Kidney capillary endothelial cell (primary cell): ENCODE measurements around the gene ALKBH4.
"Not testable (repeated sequence)": the region's sequence is repeated elsewhere in the genome, so short reads cannot be mapped to it uniquely, and the experiment has no call there.

Source experiments
- DNase-seq: peaks from one replicate; pipeline ENCODE4 v3.0.0-alpha.2; 2018; ENCODE audit warnings: low spot score

The ALKBH4 gene

DNA sequence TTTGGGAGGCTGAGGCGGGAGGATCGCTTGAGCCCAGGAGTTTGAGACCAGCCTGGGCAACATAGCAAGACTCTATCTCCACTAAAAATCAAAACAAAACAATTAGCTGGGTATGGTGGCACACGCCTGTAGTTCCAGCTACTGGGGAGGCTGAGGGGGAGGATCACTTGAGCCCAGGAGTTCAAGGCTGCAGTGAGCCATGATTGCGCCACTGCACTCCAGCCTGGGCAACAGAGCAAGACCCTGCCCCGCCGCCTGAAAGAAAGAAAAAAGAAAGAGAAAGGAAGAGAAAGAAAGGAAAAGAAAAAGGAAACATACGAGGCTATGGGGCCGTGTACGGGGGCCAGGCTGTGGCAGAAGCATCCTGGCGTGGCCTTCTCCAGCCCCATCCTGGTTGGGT, 9.7 kb downstream of the ALKBH4 start:
- not testable (repeated sequence) for DNase-seq

DNA sequence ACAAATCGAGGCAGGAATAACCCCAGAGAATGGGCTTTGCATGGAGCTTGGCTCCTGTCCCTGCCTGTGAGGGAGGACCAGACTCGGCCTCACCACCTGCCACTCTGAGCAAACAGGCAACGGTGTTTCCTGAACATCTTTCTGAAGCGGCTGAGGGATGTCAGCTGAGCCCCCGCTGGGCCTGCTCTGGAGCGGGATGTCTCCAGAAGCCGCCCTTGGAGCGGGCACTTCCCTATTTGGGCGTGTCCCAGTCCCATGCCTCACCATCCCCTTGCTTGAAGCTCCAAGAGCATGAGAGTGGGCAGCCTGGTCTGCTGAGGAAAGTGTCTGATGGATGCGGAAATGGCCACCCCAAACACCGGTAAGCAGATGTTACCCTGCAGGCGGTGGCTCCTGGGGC, 10.2 kb downstream of the ALKBH4 start:
- DNase-seq: no peak

DNA sequence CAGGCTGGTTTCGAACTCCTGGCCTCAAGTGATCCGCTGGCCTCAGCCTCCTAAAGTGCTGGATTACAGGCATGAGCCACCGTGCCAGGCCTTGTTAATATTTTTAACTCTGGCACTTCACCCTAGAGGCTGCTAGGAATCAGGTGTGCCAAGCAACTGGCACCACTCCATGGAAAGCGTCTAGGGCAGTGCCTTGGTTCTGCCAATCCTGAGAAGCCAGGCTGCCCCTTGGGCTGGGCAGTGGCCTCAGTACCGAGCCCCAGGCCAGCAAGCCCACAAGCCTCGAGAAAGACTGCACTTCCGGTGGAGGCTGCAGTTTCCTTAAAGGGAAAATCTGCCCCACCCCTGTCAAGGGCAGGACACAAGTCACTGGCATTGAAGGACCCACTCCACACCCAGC, 11.3 kb downstream of the ALKBH4 start:
- no peak for DNase-seq

DNA sequence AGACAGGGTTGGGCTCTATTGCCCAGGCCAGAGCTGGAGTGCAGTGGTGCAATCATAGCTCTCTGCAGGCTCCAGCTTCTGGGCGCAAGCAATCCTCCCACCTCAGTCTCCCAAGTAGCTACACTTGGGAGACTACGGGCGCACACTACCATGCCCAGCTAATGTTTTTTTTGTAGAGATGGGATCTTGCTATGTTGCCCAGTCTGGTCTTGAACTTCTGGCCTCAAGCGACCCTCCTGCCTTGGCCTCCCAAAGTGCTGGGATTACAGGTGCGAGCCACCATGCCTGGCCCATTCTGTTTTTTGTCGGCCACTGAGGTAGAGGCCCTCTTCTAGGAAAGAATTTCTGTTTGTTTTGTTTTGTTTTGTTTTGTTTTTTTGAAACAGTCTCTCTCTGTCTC, 12.2 kb downstream of the ALKBH4 start:
- DNase-seq: no peak

DNA sequence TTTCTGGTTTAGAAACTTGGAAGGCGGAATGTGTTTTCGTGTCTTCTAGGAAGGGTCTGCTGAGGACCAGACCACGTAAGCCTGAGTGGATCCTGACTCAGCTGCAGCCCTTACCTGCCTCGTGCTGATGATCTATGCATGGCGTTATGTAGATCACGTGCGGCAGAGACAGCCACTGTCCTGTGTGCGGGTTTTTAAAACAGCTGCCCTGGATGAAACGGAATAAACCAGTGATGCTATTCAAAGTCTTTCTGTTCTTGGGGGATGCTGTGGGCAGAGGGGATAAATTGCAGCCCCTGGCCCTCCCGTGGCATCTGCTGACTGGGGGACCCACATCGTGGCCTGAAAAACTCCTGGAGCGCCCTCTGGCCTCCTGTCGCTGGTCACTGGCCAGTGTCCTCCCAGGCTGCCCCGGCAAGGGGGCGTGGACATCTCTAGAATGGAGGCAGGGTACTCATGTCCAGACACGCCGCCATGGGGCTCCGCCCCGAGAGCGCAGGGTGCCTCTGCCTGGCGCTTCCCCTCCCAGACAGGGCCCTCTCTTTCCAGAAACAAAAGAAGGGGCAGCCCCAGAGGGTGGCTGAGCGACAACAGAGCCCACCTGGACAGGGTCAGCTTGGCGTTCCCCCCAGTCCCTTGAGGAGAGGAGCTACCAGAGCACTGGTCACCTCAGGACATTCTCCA, 13.2 kb downstream of the ALKBH4 start:
- DNase-seq: no peak

DNA sequence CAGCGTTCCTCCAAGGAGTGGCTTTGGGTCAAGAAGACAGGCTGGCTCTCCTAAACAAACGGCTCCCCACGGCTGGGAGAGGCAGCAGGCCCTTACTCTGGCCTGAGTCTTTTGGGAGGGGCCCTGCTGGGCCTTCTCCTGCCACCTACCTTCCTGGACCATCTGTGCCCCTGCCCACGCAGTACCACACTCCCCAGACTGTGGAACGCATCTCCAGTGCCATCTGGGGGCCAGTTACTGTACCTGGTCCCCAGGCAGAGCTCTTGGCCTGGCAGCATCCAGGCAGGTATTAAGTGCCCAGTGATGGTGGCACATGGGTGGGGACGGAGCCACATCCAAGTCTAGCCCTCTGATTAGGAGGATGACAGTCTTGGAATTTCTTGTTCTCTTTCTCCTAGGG, 14.4 kb downstream of the ALKBH4 start:
- no peak for DNase-seq

DNA sequence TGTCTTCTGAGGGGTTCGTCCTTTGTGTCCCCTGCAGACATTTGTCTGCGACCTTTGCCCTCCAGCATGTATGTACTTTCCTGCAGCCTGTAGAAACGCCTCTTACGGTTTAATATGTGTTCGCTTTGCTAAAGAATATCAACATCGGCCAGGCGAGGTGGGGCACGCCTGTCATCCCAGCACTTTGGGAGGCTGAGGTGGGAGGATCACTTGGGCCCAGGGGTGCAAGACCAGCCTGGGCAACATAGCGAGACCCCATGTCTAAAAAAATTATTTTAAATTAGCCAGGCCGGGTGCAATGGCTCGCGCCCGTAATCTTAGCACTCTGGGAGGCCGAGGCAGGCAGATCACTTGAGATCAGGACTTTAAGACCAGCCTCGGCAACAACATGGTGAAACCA, 15.5 kb downstream of the ALKBH4 start:
- DNase-seq: no peak

DNA sequence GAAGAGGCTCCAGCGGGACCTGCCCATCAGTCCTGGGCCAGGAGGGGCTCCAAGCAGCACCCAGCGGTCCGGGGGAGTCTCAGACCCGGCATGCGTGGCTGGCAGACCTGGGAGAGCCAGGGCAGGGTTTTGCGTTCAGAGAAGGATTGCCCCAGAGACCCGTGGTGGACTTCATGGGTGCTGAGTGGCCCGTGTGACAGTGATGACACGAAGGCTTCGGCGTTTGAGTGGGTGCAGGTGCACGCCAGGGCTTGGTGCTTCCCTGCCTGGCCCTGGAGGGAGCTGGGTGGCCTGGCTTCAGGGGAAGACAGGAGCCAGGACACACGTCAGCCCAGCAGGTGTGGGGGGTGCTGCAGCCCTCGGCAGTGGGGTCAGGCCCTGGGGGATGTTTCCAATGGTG, 17.4 kb downstream of the ALKBH4 start:
- no peak for DNase-seq

DNA sequence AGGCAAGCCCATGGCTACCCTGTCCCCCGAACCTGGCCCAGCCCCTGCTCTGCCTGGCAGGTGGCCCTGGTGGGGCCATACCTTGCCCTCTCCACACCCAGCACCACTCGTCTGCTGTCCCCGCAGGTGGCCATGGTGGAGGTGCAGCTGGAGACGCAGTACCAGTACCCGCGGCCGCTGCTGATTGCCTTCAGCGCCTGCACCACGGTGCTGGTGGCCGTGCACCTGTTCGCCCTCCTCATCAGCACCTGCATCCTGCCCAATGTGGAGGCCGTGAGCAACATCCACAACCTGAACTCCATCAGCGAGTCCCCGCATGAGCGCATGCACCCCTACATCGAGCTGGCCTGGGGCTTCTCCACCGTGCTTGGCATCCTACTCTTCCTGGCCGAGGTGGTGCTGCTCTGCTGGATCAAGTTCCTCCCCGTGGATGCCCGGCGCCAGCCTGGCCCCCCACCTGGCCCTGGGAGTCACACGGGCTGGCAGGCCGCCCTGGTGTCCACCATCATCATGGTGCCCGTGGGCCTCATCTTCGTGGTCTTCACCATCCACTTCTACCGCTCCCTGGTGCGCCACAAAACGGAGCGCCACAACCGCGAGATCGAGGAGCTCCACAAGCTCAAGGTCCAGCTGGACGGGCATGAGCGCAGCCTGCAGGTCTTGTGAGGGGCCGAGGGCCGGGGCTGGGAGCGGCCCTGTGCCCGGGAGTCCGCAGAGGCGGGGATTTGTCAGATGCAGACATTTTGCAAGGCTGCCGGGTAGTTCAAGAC, 18.1 kb downstream of the ALKBH4 start:
- DNase-seq: no peak

DNA sequence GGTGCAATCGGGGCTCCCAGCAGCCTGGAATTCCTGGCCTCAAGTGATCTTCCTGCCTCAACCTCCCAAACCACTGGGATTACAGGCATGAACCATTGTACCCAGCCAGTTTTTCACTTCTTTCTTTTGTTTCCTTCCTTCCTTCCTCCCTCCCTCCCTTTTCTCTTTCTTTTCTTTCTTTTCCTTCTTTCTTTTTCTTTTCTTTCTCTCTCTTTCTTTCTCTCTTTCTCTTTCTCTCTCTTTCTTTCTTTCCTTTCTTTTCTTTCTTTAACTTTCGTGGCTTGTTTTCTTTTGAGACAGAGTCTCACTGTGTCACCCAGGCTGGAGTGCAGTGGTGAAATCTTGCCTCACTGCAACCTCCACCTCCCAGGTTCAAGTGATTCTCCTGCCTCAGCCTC, 19.0 kb downstream of the ALKBH4 start:
- DNase-seq: no peak

DNA sequence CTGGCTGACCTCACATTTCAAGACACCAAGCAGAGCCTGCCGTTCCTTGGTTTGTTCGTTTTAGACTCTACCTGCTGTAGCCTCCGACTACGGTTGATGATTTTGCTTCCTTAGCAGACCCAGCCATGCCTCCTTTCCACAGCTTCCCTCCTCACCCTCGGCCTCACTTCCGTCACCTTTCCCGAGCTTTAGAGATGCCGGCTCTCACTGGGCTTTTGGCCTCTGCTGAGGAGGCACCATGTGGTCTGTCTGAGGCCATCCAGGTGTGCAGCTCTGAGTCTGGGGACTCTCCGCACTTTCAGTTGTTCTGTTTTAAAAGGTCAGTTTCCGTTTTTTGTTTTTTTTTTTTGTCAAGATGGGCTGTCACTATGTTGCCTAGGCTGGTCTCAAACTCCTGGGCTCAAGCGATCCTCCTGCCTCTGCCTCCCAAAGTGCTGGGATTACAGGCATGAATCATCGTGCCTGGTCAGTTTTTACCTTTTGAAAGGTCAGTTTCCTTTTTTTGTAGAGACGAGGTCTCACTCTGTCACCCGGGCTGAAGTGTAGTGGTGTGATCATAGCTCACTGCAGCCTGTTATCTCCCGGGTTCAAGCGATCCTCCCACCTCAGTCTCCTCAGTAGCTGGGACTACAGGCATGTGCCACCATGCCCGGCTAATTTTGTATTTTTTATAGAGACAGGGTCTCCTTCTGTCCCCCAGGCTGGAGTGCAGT, 19.5 kb downstream of the ALKBH4 start:
- no peak for DNase-seq

DNA sequence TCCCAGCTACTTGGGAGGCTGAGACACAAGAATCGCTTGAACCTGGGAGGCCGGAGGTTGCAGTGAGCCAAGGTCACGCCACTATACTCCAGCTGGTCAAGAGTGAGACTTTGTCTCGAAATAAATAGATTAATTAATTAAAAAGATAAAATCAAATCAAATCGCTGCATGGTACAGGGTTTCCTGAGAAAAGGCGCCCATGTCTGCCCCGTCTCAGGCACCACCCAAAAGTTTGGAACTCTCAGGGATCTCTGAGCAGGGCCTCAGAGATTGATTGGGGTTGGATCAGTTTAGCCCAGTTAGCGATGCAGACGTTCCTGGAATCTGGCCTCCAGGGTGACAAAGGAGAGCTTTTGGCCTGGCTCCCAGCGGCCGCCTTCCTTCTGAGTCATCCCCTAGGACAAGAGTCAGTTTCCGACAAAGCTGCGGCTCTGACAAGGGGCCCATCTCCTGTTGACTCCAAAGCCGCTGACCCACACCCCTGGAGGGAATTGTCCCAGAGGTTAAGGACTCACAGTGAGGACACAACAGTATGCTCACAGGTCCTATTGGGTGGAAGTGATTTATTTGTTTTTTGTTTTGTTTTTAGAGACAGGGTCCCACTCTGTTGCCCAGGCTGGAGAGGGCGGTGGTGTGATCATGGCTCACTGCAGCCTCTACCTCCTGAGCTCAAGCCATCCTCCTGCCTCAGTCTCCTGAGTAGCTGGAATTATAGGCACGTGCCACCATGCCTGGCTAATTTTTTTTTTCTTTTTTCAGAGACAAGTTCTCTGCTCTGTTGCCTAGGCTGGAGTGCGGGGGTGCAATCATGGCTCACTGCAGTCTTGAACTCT, 24.5 kb downstream of the ALKBH4 start:
- DNase-seq: peak; percentile 97

DNA sequence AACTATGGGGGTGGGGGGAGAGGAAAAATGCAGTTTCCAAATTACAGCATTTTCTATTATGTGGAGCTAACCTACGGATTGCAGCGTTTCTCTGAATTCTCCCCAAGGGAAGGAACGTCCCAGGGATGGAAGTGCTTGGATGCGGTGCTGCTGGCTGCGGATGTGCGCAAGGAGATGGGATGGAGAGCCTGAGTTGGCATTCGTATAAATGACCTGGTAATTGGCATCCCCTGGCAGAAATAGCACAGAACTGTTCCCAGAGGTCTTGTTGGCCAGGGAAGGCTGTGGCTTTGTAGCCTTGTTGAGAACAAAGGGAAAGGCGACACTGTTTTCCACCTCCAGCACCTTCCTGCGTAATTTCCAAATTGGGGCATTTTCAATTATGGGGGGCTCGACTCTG, 28.5 kb downstream of the ALKBH4 start:
- no peak for DNase-seq

DNA sequence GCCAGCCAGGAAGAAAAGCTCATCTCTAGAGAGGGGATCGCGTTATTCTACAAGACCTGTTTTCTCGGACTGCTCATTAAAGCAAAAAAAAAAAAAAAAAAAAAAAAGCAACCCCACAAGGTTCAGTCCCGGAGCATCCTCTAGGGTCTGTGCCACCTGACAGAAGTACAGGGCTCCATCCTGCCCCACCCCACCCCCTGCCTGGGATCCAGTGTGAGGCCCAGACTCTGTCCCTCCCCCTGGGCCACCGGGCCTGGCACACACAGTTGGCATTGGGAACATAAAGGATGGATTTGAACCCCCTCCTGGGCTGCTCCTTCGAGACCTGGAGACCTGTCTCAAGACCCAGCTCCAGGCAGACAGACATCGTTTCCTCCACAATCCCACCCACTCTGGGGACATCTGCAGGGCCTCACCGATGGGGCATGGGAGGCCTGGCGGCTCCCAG, 30.6 kb downstream of the ALKBH4 start:
- DNase-seq: no peak

DNA sequence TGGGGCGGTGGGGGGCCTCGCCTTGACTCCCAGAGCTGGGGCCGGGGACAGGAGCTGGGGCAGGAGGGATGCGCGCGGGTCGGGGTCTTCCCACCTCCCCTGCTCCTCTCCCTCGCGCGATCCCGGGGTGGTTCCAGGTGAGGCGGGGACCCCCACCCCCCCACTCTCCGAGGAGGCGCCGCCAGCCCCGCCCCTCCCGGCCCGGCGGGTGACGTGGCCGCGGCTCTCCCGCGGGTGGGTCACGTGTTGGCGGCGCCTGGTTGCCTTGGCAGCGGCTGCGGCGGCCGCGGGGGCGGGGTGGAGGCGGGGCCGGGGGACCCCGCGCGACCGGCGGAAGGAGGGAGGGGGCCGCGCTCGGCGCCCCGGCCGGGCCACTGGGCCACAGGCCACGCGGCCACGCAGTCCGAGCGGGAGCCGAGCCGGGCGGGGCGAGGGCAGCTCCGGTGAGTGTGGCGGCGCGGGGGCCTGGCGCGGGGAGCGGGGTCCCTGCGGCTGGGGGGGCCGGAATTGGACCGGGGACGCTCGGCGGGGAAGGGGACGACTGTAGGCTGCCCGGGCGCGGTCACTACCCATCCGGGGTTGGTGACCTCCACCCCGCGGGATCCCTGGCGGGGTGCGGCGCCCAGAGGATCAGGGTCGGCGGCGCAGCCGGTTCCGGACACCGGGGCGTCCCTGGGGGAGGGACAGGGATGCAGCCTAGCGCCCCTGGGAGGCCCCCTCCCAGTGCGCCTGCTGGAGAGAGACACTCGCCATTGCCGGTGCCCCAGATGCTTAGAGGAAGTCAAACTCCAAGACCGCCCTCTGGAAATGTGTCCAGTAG, 31.2 kb downstream of the ALKBH4 start, which contains the start of gene ORAI2:
TSS of gene ORAI2 (plus strand) at position 357 of the 820 bp plus-strand sequence. CDS start 5,382 bp downstream, outside the sequence.
- peak; percentile 67 for DNase-seq

DNA sequence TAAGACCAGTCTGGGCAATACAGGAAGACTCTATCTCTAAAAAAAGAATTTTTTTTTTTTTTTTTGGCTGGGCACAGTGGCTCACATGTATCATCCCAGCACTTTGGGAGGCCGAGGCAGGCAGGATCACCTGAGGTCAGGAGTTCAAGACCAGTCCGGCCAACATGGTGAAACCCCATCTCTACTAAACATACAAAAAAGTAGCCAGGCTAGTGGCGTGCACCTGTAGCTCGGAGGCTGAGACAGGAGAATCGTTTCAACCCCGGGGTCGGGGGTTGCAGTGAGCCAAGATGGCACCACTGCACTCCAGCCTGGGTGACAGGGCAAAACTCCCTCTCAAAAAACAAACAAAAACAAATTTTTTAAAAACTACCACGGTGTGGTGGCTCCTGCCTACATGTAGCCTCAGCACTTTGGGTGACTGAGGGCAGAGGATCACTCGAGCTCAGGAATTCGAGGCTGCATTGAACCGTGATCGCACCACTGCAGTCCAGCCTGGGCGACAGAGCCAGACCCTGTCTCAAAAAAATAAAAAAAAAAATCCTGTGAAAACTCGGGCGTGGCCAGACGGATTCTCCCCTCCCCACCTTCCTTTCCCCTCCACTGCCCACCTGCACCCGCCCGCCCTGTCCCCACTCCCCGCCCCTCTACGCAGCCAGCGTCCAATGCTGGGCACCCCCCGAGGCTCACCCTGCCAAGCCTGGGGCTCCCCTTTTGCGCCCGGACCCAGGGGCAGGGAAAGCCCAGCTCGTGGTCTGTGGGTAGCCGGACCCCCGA, 32.0 kb downstream of the ALKBH4 start:
- DNase-seq: no peak

DNA sequence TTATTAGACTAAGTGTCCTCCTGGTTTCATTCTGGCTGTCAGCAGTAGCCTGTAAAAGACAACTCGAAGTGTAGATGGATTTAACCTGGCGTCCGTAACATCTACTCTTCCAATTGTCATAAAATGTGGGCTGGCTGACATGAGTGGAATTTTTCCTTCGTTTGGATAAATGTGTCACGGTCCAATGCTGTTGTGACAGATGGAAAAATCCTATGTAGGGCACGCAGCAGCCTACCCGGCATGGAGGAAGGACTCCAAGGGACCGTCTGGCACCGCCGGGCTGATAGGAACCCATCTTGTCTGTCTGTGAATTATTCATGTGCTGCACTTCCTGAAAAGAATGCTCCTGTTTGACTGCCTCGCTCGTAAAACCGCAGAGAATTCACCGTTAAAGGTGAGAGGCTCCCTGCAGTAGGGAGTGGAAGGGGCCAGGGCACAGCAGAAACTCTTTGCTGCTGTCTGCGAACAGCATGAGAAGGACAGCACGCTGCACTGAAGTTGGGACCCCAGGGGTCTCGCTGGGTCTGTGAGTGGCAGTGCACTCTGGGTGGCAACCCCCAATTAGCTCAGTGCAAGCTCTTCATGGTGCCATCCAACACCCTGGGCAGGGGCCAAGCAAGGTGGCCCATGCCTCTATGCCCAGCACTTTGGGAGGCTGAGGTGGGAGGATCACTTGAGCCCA, 32.9 kb downstream of the ALKBH4 start:
- no peak for DNase-seq

DNA sequence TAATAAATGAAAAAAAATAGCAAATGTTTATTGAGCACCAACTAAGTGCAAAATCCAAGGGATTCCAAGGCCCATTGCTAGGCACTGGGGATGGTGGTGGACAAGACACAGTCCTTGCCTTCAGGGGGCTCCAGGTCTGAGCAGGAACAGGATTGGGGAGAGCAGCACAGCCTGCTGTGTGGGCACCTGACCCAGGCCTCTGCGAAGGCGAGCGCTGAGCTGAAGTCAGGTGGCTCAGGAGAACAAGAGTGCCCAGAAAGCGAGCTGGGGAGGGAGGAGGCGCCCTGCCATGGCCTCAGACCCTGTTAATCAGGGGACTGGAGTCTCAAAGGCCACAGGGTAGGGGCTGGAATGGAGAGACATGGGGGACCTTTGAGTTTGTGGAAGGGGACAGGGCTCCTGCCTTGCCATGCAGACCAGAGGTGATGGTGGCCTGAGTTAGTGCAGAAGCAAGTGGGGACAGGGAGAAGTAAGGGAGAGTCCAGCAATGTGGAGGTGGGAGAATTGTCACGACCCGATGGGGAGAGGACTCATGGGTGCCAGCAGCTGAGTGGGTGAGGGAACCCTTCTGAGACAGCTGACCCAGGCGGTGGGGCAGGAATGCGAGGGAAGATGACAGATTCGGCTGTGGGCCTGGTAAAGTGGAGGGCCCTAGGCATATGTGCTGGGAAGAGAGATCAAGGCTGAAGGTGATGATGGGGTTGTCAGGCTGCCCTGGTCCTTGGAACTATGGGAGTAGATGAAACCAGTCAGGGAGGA, 35.3 kb downstream of the ALKBH4 start:
- DNase-seq: no peak

DNA sequence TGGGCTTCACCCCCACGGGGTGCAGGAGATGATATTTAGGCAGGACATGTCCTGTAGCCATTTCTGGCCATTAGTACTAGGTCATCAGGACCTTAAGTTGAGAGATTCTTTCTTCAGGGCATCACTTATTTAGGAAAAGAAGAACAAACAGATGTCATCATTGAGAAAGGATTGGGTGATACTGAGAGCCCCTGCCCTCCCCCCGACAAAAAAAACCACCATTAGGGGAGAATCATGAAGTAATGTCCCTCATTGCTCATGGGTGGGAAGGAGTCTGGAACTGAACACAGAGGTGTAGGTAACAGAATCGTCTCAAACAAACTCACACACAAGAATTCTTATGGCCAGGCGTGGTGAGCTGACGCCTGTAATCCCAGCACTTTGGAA, 37.7 kb downstream of the ALKBH4 start:
- DNase-seq: no peak
